Measurements from ENCODE around the gene KDM4E.

KDM4E gene

GRCh38 chr11:95074792-95075563 is 49.9 kb downstream of the KDM4E start:
- peak; percentile 92 for DNase-seq (ENCODE audit: low read depth)
- TF ChIP-seq, protein P1, sequence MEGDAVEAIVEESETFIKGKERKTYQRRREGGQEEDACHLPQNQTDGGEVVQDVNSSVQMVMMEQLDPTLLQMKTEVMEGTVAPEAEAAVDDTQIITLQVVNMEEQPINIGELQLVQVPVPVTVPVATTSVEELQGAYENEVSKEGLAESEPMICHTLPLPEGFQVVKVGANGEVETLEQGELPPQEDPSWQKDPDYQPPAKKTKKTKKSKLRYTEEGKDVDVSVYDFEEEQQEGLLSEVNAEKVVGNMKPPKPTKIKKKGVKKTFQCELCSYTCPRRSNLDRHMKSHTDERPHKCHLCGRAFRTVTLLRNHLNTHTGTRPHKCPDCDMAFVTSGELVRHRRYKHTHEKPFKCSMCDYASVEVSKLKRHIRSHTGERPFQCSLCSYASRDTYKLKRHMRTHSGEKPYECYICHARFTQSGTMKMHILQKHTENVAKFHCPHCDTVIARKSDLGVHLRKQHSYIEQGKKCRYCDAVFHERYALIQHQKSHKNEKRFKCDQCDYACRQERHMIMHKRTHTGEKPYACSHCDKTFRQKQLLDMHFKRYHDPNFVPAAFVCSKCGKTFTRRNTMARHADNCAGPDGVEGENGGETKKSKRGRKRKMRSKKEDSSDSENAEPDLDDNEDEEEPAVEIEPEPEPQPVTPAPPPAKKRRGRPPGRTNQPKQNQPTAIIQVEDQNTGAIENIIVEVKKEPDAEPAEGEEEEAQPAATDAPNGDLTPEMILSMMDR (IDR thresholded peaks at IDR 0.05; ENCODE audit: control insufficient read depth, extremely low read depth, insufficient read depth) = no peak
- peak overlapping the region; percentile 3; the same call in 1 of the 2 replicates for H3K4me3 ChIP-seq (ENCODE audit: low read depth, low read length)

DNA sequence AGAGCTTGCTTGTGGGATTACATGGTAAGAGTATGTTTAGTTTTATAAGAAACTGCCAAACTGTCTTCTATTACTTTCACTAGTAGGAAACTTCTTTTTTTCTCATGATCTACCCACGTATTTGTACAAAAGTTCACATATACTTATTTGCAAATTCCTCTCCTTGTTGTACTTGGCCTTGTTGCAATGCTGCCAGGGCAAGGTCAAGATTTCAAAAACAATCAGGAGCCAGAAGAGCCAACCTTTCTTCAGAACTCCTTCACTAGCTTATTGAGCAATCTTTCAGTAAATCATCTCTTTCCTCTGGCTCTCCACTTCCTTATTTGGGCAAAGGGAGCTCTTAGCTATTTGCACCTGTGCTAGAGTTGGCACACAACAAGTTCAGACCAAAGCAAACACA is 51.4 kb downstream of the KDM4E start:
- TF ChIP-seq, protein P1 (IDR thresholded peaks at IDR 0.05; ENCODE audit: control insufficient read depth, extremely low read depth, insufficient read depth) = no peak
- no peak overlapping the region for H3K4me3 ChIP-seq (ENCODE audit: low read depth, low read length)
- DNase-seq (ENCODE audit: low read depth) = peak; percentile 99

DNA sequence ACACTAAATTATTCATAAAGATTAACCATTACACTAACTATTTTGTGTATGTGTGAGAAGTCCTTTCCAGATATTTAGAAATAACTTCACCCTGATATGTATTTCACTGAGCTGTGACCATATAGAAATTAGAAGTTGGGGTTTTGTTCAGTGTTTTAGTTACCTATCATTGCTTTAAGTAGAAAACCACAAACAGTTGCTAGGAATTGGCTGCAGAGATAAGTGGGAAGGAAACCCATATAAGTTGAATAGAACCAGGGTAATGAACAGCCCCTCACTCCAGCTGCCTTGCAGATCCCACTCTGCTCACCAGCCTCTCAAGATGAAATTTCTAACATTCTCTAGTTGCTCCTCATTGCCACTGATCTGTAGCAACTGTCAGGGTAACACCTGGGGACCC is 51.9 kb downstream of the KDM4E start:
- no peak for DNase-seq (ENCODE audit: low read depth)
- no peak overlapping the region for H3K4me3 ChIP-seq (ENCODE audit: low read depth, low read length)
- TF ChIP-seq, protein P1 (IDR thresholded peaks at IDR 0.05; ENCODE audit: control insufficient read depth, extremely low read depth, insufficient read depth) = no peak
